BLaER1 (cell line): ENCODE results near the gene TMEM151B.
"Not testable (repeated sequence)": the region's sequence is repeated elsewhere in the genome, so short reads cannot be mapped to it uniquely, and the experiment has no call there.

Experiments used
- H3K27ac ChIP-seq: shearing (Covaris generic); formaldehyde crosslinking; 2 replicates; pipeline ENCODE4 v1.8.1; 2022
- H3K27me3 ChIP-seq: shearing (Covaris generic); formaldehyde crosslinking; 2 replicates; pipeline ENCODE4 v1.8.1; 2022
- H3K36me3 ChIP-seq: shearing (Covaris generic); formaldehyde crosslinking; 2 replicates; pipeline ENCODE4 v1.8.1; 2022
- H3K4me1 ChIP-seq: shearing (Covaris generic); formaldehyde crosslinking; 2 replicates; pipeline ENCODE4 v1.8.1; 2022
- H3K4me2 ChIP-seq: shearing (Covaris generic); formaldehyde crosslinking; 2 replicates; pipeline ENCODE4 v1.8.1; 2022
- H3K4me3 ChIP-seq: shearing (Covaris generic); formaldehyde crosslinking; 2 replicates; pipeline ENCODE4 v1.8.1; 2022
- H3K9ac ChIP-seq: shearing (Covaris generic); formaldehyde crosslinking; 2 replicates; pipeline ENCODE4 v1.8.1; 2022
- H3K9me3 ChIP-seq: shearing (Covaris generic); formaldehyde crosslinking; 2 replicates; pipeline ENCODE4 v1.8.1; 2022
- H4K20me1 ChIP-seq: shearing (Covaris generic); formaldehyde crosslinking; 2 replicates; pipeline ENCODE4 v1.8.1; 2022
- Cebpa-rat ChIP-seq: shearing (Covaris generic); IDR thresholded peaks from 2 replicates; pipeline ENCODE4 v1.8.1; 2022

TMEM151B gene

GRCh38 chr6:44339301-44339700 lies 69.1 kb downstream of the TMEM151B start:
- Histone ChIP-seq H3K4me3 (no peak overlapping the region), H3K9me3 (no peaks in the 10 kb centered on the region), H3K9ac (no peak overlapping the region), H3K4me1 (0 out of 2 replicates have a peak, but pooled peaks cover 6% of the 10 kb centered on the region), H3K36me3 (no peaks in the 10 kb centered on the region), H3K4me2 (no peak overlapping the region), H3K27ac (no peak overlapping the region), H4K20me1 (no peaks in the 10 kb centered on the region), H3K27me3 (peaks cover 36% of the 10 kb centered on the region)
- no peak for TF ChIP-seq Cebpa-rat

GRCh38 chr6:44339763-44340625 lies 69.7 kb downstream of the TMEM151B start:
- Histone ChIP-seq H3K4me2 (no peak overlapping the region), H4K20me1 (no peaks in the 10 kb centered on the region), H3K9me3 (no peaks in the 10 kb centered on the region), H3K27me3 (peaks cover 41% of the 10 kb centered on the region), H3K4me1 (0 out of 2 replicates have a peak, but pooled peaks cover 6% of the 10 kb centered on the region), H3K4me3 (no peak overlapping the region), H3K27ac (no peak overlapping the region), H3K36me3 (no peaks in the 10 kb centered on the region), H3K9ac (no peak overlapping the region)
- TF ChIP-seq Cebpa-rat: no peak

GRCh38 chr6:44341095-44341890 lies 71.0 kb downstream of the TMEM151B start:
- Histone ChIP-seq H3K4me1 (0 out of 2 replicates have a peak, but pooled peaks cover 6% of the 10 kb centered on the region), H3K9ac (no peak overlapping the region), H4K20me1 (no peaks in the 10 kb centered on the region), H3K9me3 (no peaks in the 10 kb centered on the region), H3K27me3 (peaks cover 44% of the 10 kb centered on the region), H3K27ac (no peak overlapping the region), H3K4me3 (no peak overlapping the region), H3K4me2 (no peak overlapping the region), H3K36me3 (no peaks in the 10 kb centered on the region)
- TF ChIP-seq Cebpa-rat: no peak

GRCh38 chr6:44342052-44342451 lies 71.8 kb downstream of the TMEM151B start:
- H4K20me1 ChIP-seq: no peaks in the 10 kb centered on the region
- H3K4me3 ChIP-seq: no peak overlapping the region
- H3K4me2 ChIP-seq: no peak overlapping the region
- 0 out of 2 replicates have a peak, but pooled peaks cover 6% of the 10 kb centered on the region for H3K4me1 ChIP-seq
- no peak for TF ChIP-seq Cebpa-rat
- no peak overlapping the region for H3K9ac ChIP-seq
- H3K27ac ChIP-seq: no peak overlapping the region
- H3K27me3 ChIP-seq: peaks cover 44% of the 10 kb centered on the region
- no peaks in the 10 kb centered on the region for H3K36me3 ChIP-seq
- H3K9me3 ChIP-seq: no peaks in the 10 kb centered on the region

GRCh38 chr6:44342489-44342888 lies 72.2 kb downstream of the TMEM151B start, which contains the start of gene SPATS1:
Gene SPATS1, plus strand, starts transcription at chr6:44342650. Its CDS starts 446 bp downstream, at chr6:44343096.
- Histone ChIP-seq H4K20me1 (no peaks in the 10 kb centered on the region), H3K36me3 (no peaks in the 10 kb centered on the region), H3K4me1 (0 out of 2 replicates have a peak, but pooled peaks cover 6% of the 10 kb centered on the region), H3K4me3 (no peak within 1 kb of the TSS), H3K9ac (no peak within 1 kb of the TSS), H3K27ac (no peak within 1 kb of the TSS), H3K4me2 (no peak within 1 kb of the TSS), H3K27me3 (peaks cover 44% of the 10 kb centered on the region), H3K9me3 (no peaks in the 10 kb centered on the region)
- no peak for TF ChIP-seq Cebpa-rat

GRCh38 chr6:44346818-44347217 lies 76.6 kb downstream of the TMEM151B start:
- not testable (repeated sequence) for H3K36me3 ChIP-seq, H3K4me2 ChIP-seq, H3K9me3 ChIP-seq, H3K27ac ChIP-seq, H4K20me1 ChIP-seq, H3K9ac ChIP-seq, H3K4me1 ChIP-seq, H3K4me3 ChIP-seq
- H3K27me3 ChIP-seq: peaks cover 33% of the 10 kb centered on the region

GRCh38 chr6:44349904-44350649 lies 79.8 kb downstream of the TMEM151B start:
- Histone ChIP-seq H3K9ac (no peak overlapping the region), H3K4me3 (no peak overlapping the region), H4K20me1 (no peaks in the 10 kb centered on the region)

GRCh38 chr6:44350650-44350994 lies 80.4 kb downstream of the TMEM151B start:
- not testable (repeated sequence) for H3K27me3 ChIP-seq, H3K9ac ChIP-seq, H3K27ac ChIP-seq, H3K36me3 ChIP-seq, H3K4me2 ChIP-seq, H3K9me3 ChIP-seq, H3K4me1 ChIP-seq, H3K4me3 ChIP-seq, H4K20me1 ChIP-seq

More at GRCh38 chr6:44349904-44350649, 79.8 kb downstream of the TMEM151B start:
- Histone ChIP-seq H3K9me3 (no peaks in the 10 kb centered on the region), H3K36me3 (no peaks in the 10 kb centered on the region), H3K4me1 (no peaks in the 10 kb centered on the region), H3K27me3 (peaks cover 2% of the 10 kb centered on the region; the same call in 1 of the 2 replicates), H3K27ac (no peak overlapping the region), H3K4me2 (no peak overlapping the region)
- TF ChIP-seq Cebpa-rat: no peak

- Histone ChIP-seq H3K36me3 (no peaks in the 10 kb centered on the region), H3K27ac (no peak overlapping the region), H3K4me2 (no peak overlapping the region), H3K4me3 (no peak overlapping the region), H3K9ac (no peak overlapping the region), H4K20me1 (no peaks in the 10 kb centered on the region), H3K9me3 (no peaks in the 10 kb centered on the region), H3K27me3 (no peaks in the 10 kb centered on the region), H3K4me1 (no peaks in the 10 kb centered on the region)
- TF ChIP-seq Cebpa-rat: no peak
Measured at GRCh38 chr6:44352259-44352658, 82.0 kb downstream of the TMEM151B start.
